ENCODE results near the gene MYCBPAP. TPM values are rescaled to one million over a fixed set of nuclear protein-coding genes. Genes with fewer than 3 reads are reported as not detected.

The MYCBPAP gene
- total RNA-seq, 2 experiments from 2014 or later: 1.4 to 1.8 TPM

- DNase-seq (no peak), ATAC-seq (no peak)
- ChIA-PET CTCF (interaction anchor here (0.6 to 2.8 kb wide), 3 partner anchors 77 to 145 kb away, joined by 3 to 13 read pairs (median 3); no protein-coding TSS in a partner anchor), POLR2A (no interaction called here)
- no peak overlapping the region for H3K27ac Mint-ChIP-seq
- H3K4me1 Mint-ChIP-seq: peaks cover 2% of the 10 kb centered on the region
- intact Hi-C loops (cut with DNase I, micrococcal nuclease): loop anchor here (5.0 to 10.0 kb wide), 4 partner anchors 293 to 605 kb away; partner anchors contain the start of gene NME1 (in 1 of the 2)
- H3K4me3 Mint-ChIP-seq: no peak overlapping the region
- H3K36me3 Mint-ChIP-seq (ENCODE audit: low read depth): no peaks in the 10 kb centered on the region
- peaks cover 3% of the 10 kb centered on the region for H3K27me3 Mint-ChIP-seq
- H3K9me3 Mint-ChIP-seq (ENCODE audit: low read depth): no peaks in the 10 kb centered on the region
Observed at GRCh38 chr17:50549256-50549941, 41.2 kb downstream of the MYCBPAP start.

GRCh38 chr17:50549969-50550368 lies 41.7 kb downstream of the MYCBPAP start:
- H3K9me3 Mint-ChIP-seq (ENCODE audit: low read depth): no peaks in the 10 kb centered on the region
- CTCF ChIA-PET: interaction anchor here (0.6 to 2.8 kb wide), 5 partner anchors 10 to 80 kb away, joined by 3 to 13 read pairs (median 4); partner anchors contain the start of gene CACNA1G
- H3K27ac Mint-ChIP-seq: no peak overlapping the region
- POLR2A ChIA-PET: no interaction called here
- no peaks in the 10 kb centered on the region for H3K27me3 Mint-ChIP-seq
- peaks cover 2% of the 10 kb centered on the region for H3K4me1 Mint-ChIP-seq
- intact Hi-C loops (cut with DNase I, micrococcal nuclease): loop anchor here (5.0 to 10.0 kb wide), 4 partner anchors 292 to 605 kb away; partner anchors contain the start of gene NME1 (in 1 of the 2)
- DNase-seq (no peak), ATAC-seq (no peak)
- H3K36me3 Mint-ChIP-seq (ENCODE audit: low read depth): no peaks in the 10 kb centered on the region
- no peak overlapping the region for H3K4me3 Mint-ChIP-seq

GRCh38 chr17:50550661-50551432 lies 42.6 kb downstream of the MYCBPAP start:
- no peak overlapping the region for H3K4me3 Mint-ChIP-seq
- DNase-seq (peak; percentile 34), ATAC-seq (no peak)
- intact Hi-C loops (cut with DNase I, micrococcal nuclease): no loop called here
- CTCF ChIA-PET: interaction anchor here (0.5 to 1.5 kb wide), 7 partner anchors 9 to 1618 kb away, joined by 3 to 5 read pairs (median 3); partner anchors contain the start of gene CACNA1G
- H3K27ac Mint-ChIP-seq: no peak overlapping the region
- POLR2A ChIA-PET: no interaction called here
- no peaks in the 10 kb centered on the region for H3K9me3 Mint-ChIP-seq (ENCODE audit: low read depth)
- no peaks in the 10 kb centered on the region for H3K27me3 Mint-ChIP-seq
- peaks cover 2% of the 10 kb centered on the region for H3K4me1 Mint-ChIP-seq
- H3K36me3 Mint-ChIP-seq (ENCODE audit: low read depth): no peaks in the 10 kb centered on the region

- intact Hi-C loops (cut with DNase I, micrococcal nuclease): no loop called here
- Mint-ChIP-seq H3K4me3 (no peak overlapping the region), H3K27me3 (peaks cover 2% of the 10 kb centered on the region), H3K4me1 (peaks cover 2% of the 10 kb centered on the region), H3K27ac (no peak overlapping the region), H3K9me3 (ENCODE audit: low read depth) (no peaks in the 10 kb centered on the region), H3K36me3 (ENCODE audit: low read depth) (no peaks in the 10 kb centered on the region)
- DNase-seq (no peak), ATAC-seq (no peak)
- POLR2A ChIA-PET: no interaction called here
- CTCF ChIA-PET: interaction anchor here (0.5 to 1.5 kb wide), 4 partner anchors 9 to 1619 kb away, joined by 3 to 5 read pairs (median 4); partner anchors contain the start of gene CACNA1G
Observed at GRCh38 chr17:50551433-50551815, 43.2 kb downstream of the MYCBPAP start.

- no peak for DNase-seq
- Mint-ChIP-seq H3K36me3 (ENCODE audit: low read depth) (no peaks in the 10 kb centered on the region), H3K27me3 (peaks cover 5% of the 10 kb centered on the region), H3K27ac (no peak overlapping the region), H3K4me1 (peaks cover under 1% of the 10 kb centered on the region), H3K4me3 (no peak overlapping the region), H3K9me3 (ENCODE audit: low read depth) (no peaks in the 10 kb centered on the region)
- intact Hi-C loops (cut with DNase I, micrococcal nuclease): no loop called here
- ChIA-PET CTCF (no interaction called here), POLR2A (no interaction called here)
- no peak for ATAC-seq
Observed at GRCh38 chr17:50551884-50552283, 43.6 kb downstream of the MYCBPAP start.

- ATAC-seq: no peak
- Mint-ChIP-seq H3K27ac (no peak overlapping the region), H3K4me3 (no peak overlapping the region), H3K9me3 (ENCODE audit: low read depth) (no peaks in the 10 kb centered on the region), H3K27me3 (peaks cover 19% of the 10 kb centered on the region), H3K4me1 (peaks cover 4% of the 10 kb centered on the region), H3K36me3 (ENCODE audit: low read depth) (no peaks in the 10 kb centered on the region)
- DNase-seq: no peak
- POLR2A ChIA-PET: no interaction called here
- intact Hi-C loops (cut with DNase I, micrococcal nuclease): no loop called here
- CTCF ChIA-PET: no interaction called here
Observed at GRCh38 chr17:50554201-50554600, 46.0 kb downstream of the MYCBPAP start.

- intact Hi-C loops (cut with DNase I, micrococcal nuclease): no loop called here
- no peaks in the 10 kb centered on the region for H3K9me3 Mint-ChIP-seq (ENCODE audit: low read depth)
- ATAC-seq: no peak
- peaks cover 13% of the 10 kb centered on the region for H3K4me1 Mint-ChIP-seq
- POLR2A ChIA-PET: no interaction called here
- CTCF ChIA-PET: interaction anchor here (0.6 to 1.3 kb wide), 4 partner anchors 69 to 213 kb away, joined by 3 to 4 read pairs (median 4); no protein-coding TSS in a partner anchor
- no peak overlapping the region for H3K4me3 Mint-ChIP-seq
- DNase-seq: no peak
- no peaks in the 10 kb centered on the region for H3K36me3 Mint-ChIP-seq (ENCODE audit: low read depth)
- peaks cover 25% of the 10 kb centered on the region for H3K27me3 Mint-ChIP-seq
- H3K27ac Mint-ChIP-seq: no peak overlapping the region
Observed at GRCh38 chr17:50556803-50557202, 48.6 kb downstream of the MYCBPAP start.

- H3K27ac Mint-ChIP-seq: no peak overlapping the region
- ChIA-PET CTCF (no interaction called here), POLR2A (no interaction called here)
- H3K4me3 Mint-ChIP-seq: no peak overlapping the region
- intact Hi-C loops (cut with DNase I, micrococcal nuclease): no loop called here
- peaks cover 31% of the 10 kb centered on the region for H3K27me3 Mint-ChIP-seq
- peaks cover 18% of the 10 kb centered on the region for H3K4me1 Mint-ChIP-seq
- H3K9me3 Mint-ChIP-seq (ENCODE audit: low read depth): no peaks in the 10 kb centered on the region
- ATAC-seq (no peak), DNase-seq (no peak)
- no peaks in the 10 kb centered on the region for H3K36me3 Mint-ChIP-seq (ENCODE audit: low read depth)
Observed at GRCh38 chr17:50557630-50558029, 49.4 kb downstream of the MYCBPAP start.

- intact Hi-C loops (cut with DNase I, micrococcal nuclease): no loop called here
- Mint-ChIP-seq H3K4me1 (peaks cover 18% of the 10 kb centered on the region), H3K36me3 (ENCODE audit: low read depth) (no peaks in the 10 kb centered on the region), H3K27ac (no peak overlapping the region), H3K9me3 (ENCODE audit: low read depth) (no peaks in the 10 kb centered on the region), H3K27me3 (peaks cover 33% of the 10 kb centered on the region), H3K4me3 (no peak overlapping the region)
- POLR2A ChIA-PET: no interaction called here
- DNase-seq (no peak), ATAC-seq (no peak)
- CTCF ChIA-PET: no interaction called here
Observed at GRCh38 chr17:50558091-50558490, 49.9 kb downstream of the MYCBPAP start.

GRCh38 chr17:50558581-50558940 lies 50.3 kb downstream of the MYCBPAP start:
- ChIA-PET CTCF (no interaction called here), POLR2A (no interaction called here)
- Mint-ChIP-seq H3K27me3 (peaks cover 37% of the 10 kb centered on the region), H3K27ac (no peak overlapping the region), H3K4me3 (peak overlapping the region; percentile 12), H3K9me3 (ENCODE audit: low read depth) (no peaks in the 10 kb centered on the region), H3K4me1 (peaks cover 18% of the 10 kb centered on the region), H3K36me3 (ENCODE audit: low read depth) (no peaks in the 10 kb centered on the region)
- no peak for DNase-seq
- no peak for ATAC-seq
- intact Hi-C loops (cut with DNase I, micrococcal nuclease): no loop called here

GRCh38 chr17:50558941-50559614 lies 50.8 kb downstream of the MYCBPAP start:
- Mint-ChIP-seq H3K27ac (no peak overlapping the region), H3K36me3 (ENCODE audit: low read depth) (no peaks in the 10 kb centered on the region), H3K27me3 (peaks cover 41% of the 10 kb centered on the region), H3K4me3 (peak overlapping the region; percentile 55), H3K4me1 (peaks cover 18% of the 10 kb centered on the region), H3K9me3 (ENCODE audit: low read depth) (no peaks in the 10 kb centered on the region)
- peak; percentile 48 for DNase-seq
- POLR2A ChIA-PET: interaction anchor here (0.5 to 0.6 kb wide), 3 partner anchors 131 to 308 kb away, joined by 3 read pairs; no protein-coding TSS in a partner anchor
- intact Hi-C loops (cut with DNase I, micrococcal nuclease): no loop called here
- no peak for ATAC-seq
- CTCF ChIA-PET: interaction anchor here (0.5 to 1.2 kb wide), 2 partner anchors 8 to 220 kb away, joined by 3 to 5 read pairs; no protein-coding TSS in a partner anchor

Data from activated CD4-positive, alpha-beta T cell treated with anti-CD3 and anti-CD28 coated beads for 36 hours (primary cell).